ENCODE measurements around the gene SKI.
"Not testable (repeated sequence)": the region's sequence is repeated elsewhere in the genome, so short reads cannot be mapped to it uniquely, and the experiment has no call there.

Gene SKI

DNA sequence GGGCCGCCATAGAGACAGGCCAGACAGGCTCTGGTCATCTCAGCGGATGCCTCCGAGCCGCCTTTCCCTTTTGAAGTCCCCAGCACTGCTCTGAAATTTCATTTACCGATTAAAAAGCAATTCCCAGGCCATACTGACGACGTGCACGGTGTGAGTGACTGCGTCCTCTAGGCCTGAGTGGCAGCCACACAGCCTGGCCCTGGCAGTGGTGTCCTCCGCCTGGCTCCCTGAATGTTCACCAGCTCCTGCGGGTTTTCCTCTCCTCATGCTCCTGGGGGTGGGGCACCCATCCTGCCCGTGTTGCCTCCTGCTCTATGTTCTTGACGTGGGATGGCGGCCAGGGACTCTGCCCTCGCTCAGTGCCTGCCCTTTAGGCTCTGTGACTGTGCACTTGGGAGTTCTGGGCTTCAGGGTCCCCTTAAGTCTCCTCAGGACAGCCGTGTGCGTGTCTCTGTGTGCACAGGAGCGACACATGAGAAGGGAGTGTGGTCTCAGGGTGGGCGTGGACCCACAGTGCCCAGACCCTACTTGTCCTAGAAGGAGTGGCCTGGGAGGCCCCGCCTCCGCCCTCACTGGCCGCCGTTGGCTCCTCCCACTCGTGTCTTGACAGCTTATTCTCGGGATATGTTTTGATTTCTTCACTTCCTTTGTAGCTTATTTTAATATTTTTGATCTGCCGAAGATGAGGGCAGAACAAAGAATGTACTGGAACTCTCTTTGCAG lies 3.6 kb downstream of the SKI start:
- no peak for DNase-seq

GRCh38 chr1:2232255-2232915 lies 4.3 kb downstream of the SKI start:
- no peak for DNase-seq

DNA sequence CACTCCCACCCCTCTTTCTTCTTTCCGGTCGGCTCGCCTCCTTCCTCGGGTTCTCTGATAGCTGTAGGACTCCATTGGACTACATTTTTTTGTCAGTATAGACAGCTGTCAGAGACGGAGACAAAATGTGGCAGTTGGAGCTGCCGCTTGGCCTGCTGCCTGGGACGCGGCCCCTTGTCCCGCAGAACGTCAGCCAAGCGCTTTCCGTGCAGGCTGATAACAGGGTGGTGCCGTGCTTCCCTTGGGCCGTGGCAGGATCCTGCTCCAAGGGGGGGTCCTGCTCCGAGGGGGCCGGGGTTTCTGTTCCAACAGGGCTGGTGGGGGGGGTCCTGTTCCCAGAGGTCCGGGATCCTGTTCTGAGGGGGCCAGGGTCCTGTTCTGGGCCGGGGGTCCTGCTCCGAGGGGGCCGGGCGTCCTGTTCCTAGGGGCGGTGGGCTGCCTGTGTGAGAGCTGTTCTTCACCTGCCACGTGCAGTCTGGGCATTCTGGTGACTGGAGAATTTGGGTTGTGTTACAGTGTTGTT lies 4.9 kb downstream of the SKI start:
- DNase-seq, result no peak

DNA sequence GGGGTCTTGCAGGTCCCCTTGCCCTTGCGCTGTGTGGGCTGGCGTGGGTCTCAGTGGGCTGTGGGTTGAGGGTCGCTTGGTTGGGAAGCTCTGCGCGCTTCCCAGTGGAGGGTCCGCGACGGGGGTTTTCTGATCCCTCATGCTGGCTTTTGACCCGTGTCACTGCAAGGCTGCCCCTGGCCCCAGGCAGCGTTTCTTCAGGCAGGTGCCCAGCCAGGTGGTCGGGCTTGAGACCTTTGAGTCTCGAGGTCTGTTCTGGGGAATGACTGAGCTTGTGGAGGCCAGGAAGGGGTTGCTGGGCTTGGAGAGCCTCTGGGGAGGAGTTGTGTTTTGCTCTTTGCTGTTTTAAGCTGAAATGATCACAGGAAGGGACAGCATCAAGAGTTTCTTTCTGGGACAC lies 5.3 kb downstream of the SKI start:
- no peak for DNase-seq

- peak; percentile 74 for DNase-seq
These were observed 6.1 kb downstream of the SKI start for GRCh38 chr1:2233997-2234761.

DNA sequence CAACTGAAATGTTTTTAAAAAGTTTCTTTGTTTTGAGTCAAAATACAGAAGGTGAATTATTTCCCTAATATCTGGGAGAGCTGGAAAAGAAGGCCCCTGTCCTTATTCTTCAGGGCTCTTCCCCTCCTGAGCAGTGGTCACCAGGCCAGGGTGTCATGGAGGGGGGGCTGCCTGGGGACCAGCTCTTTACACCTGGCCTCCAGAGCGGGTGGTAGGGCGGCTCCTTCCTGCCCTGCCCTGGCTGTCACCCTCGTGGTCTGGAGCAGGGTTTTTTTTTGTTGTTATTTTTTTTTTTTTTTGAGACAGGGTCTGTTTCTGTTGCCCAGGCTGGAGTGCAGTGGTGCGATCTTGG lies 6.6 kb downstream of the SKI start:
- peak; percentile 34 for DNase-seq

DNA sequence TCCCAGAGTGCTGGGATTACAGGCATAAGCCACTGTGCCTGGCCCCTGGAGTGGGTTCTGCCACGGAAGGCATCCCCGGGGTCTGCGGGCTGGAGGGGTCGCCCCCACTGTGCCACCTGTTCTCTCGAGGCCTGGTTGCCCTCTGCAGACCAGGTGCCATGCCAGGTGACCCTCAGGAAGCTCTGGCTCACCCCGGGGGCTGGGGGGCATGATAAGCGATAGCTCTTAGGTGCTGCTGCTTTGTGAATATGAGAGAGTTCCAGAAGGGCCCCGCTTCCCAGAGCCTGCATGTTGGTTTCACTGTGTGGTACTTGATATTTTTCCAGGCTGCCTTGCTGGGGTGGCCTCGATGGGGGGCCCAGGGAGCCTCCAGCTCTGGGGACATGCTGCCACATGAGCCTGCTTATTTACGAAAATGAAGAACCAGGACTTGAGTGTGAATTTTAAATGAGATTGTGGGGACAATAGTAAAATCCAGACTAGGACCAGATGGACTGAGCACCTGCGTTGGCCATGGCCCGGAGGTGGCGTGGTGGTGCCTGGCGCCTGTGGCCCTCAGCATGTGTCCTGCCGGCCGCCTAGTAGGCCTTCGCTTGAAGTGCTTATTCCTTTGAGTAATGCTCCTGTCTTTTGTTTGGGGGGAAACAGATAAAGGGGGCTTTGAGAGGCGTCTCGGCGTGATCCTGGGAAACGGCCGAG lies 7.3 kb downstream of the SKI start:
- no peak for DNase-seq

DNA sequence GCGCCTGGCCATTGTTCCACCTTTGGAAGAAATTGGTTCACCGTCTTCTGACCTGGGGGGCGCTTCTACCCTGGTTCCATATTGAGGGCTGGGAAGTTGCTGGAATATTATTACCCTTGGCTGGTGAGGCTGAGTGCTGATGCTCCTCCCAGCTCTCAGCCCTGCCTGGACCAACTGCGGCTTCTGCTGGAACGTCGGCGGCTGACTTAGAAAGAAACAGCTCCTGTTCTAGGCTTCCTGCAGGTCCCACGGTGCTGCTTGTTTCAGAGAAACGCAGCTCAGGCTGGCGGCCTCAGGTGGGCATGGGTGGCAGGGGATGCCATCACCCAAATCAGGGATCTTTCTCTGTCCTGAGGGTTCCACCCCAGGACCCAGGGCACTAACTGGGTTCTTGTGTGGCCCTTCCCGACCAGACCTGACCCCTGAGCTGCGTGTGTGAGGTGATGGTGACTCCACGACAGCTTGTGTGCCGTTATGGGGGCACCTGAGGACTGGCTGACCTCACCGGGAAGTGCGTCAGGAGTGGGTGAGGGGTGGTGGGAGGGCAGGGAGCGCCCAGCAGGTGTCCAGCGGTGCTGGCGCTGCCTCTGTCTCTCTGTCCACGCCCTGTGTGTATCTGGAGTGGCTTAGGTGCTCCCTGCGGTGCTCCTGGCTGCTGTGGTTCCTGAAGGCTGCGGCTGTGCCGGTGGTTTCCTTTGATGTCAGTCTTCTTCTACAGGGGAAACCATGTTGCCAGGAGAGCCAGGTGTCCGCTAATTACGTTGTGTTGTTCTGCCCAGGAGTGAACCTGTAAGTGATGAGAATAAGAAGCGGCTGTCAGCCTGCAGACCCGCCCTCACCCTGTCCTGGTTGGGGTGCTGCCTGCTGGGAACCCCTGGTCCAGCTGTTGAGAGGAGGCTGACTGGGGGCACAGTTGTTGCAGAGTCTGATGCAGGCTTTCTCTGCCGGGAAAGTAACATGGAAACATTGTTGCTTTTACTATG lies 8.9 kb downstream of the SKI start:
- no peak for DNase-seq

DNA sequence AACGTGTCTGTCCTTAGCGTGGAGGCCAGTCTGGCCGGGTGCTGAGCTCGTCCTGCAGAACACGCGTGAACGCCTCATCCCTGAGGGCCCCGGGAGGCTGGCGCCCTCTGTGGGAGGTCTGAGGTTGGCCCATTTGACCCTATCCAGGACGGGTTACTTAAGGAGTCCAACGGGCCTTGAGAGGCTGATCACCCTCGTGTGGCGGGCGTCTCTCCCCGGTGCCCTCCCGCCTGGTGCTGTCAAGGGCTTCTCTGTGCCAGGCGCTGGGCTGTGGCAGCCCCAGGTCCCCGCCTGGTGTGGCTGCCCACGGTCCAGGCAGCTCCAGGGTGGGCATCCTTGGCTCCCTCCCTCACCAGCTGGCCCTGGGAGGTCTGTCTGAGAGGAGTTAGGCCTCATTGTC lies 9.7 kb downstream of the SKI start:
- DNase-seq, result no peak

DNA sequence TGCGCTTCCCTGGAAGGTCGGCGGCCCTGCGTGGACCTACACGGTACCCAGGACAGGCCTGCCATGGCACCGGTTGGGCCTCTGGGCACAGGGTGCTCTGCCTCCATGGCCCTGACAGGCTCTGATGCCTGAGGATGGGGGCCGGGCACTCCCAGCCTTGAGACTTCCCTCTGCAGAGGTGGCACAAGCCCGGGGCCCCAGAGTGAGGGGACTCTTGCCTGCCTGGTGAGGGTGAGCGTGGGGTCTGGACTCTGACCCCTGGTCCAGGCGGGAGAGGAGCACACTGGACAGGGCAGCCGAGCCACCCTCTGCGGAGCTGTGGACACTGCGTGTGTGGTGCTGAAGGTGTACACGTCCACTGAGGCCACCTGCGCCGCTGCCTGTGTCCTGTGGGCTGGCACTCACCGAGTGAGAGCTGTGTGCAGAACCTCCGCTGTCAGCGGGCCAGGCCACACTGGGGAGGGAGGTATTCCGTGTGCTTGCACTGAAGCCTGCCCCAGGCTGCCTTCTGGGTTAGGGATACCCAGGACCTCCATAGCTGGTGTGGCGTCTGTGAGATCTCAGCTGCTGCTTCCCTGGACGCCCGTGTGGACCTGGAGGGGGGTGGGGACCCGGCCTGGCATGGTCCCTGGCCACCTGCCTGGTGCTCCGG lies 10.4 kb downstream of the SKI start:
- no peak for DNase-seq

DNA sequence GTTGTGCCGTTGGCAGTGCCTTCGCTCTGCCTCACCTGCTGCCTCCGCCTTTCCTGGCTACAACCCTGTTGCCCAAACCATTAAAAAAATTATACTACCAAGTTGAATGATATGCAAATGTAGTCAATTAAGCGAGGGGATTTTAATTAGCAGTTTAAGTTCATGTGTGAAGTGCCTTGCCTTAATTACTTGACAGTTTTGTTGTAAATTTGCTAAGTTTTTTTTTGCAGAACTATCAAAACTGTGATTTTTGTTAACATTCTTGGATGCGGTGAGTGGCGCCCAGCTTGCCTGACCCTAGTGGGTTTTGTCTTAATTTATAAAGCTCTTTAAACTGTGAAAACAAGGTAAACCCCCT lies 10.9 kb downstream of the SKI start:
- DNase-seq, result no peak

DNA sequence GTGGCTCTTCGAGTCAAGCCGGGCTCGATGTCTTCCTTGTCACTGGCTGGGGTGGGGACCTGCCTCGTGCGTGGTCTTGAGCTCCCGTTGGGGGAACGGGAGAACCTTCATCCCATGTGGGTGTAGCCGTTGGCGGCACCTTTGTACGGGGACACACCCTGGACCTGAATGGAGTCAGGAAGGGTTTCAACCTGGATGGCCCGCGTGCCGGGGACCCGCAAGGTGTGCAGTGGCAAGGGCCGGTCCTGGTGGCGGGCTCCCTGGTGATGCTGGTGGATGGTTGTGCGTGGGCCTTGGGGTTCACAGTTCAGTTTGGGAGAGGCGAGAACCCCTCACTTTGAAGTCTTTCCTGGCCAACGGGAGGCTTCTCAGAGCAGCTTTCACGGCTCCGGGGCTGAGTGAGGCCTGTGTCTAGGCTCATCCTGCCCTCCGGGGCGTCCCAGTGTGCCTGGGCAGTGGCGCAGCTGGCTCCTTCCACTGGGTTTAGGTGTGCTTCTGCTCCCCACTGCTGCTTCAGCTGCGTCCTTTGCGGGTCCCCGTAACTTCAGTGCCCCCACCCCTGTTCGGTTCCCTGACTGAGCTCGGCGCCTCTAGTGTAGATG lies 11.4 kb downstream of the SKI start:
- DNase-seq, result no peak

- DNase-seq, result no peak
These were observed 12.4 kb downstream of the SKI start for GRCh38 chr1:2240270-2241156.

DNA sequence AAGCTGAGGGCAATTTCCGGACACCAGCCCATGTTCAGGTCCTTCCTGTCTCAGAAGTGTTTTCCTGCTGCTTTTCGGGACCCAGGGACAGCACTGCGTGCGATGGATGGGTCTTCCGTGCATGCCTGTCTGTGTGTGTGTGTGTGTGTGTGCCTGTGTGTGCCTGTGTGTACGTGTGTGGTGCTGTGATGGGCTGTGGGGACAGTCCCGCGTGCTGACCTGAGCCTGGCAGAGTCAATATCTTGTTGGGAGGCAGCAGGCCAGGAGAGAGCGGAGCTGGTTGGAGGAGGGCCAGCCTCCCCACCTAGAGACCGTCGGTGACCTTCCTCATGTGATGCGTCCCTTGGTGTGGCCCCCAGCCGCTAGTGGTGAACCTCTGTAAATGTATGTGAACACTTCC lies 13.7 kb downstream of the SKI start:
- DNase-seq, result no peak

DNA sequence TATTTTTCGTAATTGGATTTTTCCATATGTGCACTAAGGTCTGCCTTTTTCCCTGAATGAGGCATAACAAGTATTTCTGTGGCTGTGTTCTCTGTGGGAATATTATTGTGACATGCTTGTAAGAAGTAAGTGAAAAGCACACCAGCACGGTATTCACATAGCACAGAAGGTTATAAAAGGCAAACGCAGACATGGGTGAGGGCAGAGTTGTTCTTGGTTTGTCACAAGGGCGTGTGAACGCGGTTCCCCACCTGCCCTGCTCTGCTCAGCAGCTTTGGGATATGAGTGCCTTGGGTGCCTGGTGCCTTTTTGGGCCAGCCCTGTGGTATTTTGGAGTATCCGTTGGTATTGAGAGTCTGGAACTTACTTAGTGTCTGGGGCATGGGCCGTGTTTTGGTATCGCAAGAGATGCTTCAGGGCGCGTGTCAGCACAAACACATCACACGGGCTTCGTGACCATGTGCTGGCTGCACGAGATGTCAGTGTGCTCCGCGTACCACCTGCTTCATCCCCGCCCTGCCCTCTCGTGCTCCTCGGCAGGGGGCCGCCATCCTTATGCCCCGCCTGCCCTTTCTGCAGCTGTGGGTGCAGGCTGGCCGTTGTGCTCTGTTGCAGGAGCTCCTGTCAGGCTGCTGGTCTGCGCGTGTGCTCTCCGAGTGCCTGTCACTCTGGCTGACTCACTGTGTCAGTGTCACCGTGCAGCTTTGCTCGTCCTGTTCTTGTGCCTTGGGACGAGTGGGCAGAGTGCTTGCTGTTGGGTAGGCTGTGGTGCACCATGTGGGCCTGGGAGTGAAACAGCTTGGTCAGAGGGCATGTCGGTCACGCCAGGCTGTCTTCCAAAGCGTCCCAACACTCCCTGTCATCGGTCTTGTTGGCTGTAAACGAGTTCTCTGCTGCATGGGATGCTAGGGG lies 15.0 kb downstream of the SKI start:
- DNase-seq, result no peak

DNA sequence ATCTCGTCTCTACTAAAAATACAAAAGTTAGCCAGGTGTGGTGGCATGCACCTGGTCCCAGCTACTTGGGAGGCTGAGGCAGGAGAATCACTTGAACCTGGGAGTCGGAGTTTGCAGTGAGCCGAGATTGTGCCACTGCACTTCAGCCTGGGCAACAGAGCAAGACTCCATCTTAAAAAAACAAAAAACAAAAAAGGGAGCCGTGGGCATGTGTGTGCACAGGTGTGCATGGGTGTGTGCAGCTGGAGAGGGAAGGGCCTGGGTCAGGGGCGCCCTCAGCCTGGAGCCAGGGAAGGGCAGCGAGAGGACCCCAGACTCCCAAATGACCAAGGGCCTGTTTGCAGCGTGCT lies 18.9 kb downstream of the SKI start:
- DNase-seq, result not testable (repeated sequence)

DNA sequence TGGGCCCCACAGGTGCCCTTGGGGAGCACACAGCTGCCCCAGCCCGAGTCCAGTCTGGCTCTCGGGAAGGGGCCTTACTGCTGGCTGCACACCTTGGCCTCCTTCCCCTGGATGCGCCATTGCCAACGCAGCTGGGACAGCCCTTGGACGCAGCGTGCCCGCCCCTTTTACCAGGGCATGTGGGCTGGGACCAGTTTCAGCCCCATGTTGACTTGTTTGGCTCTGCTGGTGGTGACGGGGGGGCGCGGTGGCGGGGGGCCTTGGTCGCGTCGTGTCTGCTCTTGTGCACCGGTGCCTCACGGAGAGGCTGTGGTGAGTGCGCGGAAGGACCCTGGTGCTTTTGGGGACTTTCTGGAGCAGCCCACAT lies 19.6 kb downstream of the SKI start:
- no peak for DNase-seq

DNA sequence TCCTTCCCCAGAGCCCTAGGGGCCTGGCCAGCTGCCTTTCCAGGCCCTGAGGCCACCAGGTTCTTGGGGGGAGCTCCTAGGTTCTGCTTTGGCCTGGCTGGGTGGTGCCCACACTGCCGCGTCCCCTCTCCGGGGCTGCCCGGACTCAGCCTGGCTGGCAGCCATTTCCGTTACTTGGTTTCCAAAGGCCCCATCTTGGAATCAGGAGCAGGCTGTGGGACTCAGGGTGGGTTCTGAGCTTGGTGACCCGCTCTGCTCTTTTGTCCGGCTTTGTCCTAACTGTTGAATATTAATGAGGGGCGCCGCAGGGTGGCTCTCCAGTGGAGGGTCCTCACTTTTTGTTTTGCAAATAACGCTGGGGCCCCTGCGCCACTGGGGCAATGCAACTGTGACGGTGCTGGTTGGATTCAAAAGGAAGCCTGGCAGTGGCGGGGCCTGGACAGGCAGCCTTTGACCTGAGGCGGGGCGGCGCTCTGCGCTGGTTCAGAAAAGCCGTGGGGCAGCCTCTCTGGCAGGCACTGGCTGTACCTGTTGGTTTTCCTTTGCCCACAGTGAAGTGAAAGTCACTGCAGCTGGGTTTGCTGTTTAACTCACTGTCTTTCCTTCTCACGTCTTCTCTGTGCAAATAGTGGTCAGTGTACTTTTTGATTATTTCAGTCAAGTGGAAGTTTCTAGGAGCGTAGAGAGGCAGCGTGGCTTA lies 20.2 kb downstream of the SKI start:
- DNase-seq, result no peak

Data from NK-92 treated with Interleukin-12 subunit alpha and Interleukin-12 subunit beta, amount 100 ng/mL, for 24 hours (cell line).